ENCODE data around the gene ADRA2B. TPM values are rescaled to one million over a fixed set of nuclear protein-coding genes. Genes with fewer than 3 reads are reported as not detected.

ADRA2B gene
- total RNA-seq, 1 experiment from 2014 or later, result 0.28 TPM

DNA sequence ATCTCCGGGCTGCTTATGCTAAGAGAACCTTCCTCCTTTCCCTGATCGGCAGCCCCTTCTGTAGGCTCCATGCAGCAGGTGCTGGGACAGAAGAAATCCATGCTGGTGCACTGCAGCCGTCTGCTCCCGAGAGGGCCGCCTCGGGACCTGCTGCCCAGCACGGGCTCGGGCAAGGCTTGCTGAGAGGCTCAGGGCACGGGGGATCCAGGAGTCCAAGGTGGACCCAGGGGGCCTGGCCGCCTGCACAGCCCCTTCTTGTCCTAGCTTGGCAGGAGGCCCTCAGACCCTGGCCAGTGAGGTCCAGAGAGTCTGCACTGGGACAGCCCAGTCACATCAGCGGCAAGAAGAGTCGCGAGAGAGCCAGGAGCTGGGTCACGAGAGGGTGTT is 42.2 kb upstream of the ADRA2B start:
- H3K27ac ChIP-seq (ENCODE audit: low read length), result no peak overlapping the region
- no peak for TF ChIP-seq TCF7L2 (IDR thresholded peaks at IDR 0.05; ENCODE audit: low read depth, low read length)
- TF ChIP-seq, protein P1, sequence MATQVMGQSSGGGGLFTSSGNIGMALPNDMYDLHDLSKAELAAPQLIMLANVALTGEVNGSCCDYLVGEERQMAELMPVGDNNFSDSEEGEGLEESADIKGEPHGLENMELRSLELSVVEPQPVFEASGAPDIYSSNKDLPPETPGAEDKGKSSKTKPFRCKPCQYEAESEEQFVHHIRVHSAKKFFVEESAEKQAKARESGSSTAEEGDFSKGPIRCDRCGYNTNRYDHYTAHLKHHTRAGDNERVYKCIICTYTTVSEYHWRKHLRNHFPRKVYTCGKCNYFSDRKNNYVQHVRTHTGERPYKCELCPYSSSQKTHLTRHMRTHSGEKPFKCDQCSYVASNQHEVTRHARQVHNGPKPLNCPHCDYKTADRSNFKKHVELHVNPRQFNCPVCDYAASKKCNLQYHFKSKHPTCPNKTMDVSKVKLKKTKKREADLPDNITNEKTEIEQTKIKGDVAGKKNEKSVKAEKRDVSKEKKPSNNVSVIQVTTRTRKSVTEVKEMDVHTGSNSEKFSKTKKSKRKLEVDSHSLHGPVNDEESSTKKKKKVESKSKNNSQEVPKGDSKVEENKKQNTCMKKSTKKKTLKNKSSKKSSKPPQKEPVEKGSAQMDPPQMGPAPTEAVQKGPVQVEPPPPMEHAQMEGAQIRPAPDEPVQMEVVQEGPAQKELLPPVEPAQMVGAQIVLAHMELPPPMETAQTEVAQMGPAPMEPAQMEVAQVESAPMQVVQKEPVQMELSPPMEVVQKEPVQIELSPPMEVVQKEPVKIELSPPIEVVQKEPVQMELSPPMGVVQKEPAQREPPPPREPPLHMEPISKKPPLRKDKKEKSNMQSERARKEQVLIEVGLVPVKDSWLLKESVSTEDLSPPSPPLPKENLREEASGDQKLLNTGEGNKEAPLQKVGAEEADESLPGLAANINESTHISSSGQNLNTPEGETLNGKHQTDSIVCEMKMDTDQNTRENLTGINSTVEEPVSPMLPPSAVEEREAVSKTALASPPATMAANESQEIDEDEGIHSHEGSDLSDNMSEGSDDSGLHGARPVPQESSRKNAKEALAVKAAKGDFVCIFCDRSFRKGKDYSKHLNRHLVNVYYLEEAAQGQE (IDR thresholded peaks at IDR 0.05; ENCODE audit: insufficient read depth in 1 of 2, low read depth in 2 of 2, low read length in 1 of 2), result no peak
- TF ChIP-seq, protein P2, sequence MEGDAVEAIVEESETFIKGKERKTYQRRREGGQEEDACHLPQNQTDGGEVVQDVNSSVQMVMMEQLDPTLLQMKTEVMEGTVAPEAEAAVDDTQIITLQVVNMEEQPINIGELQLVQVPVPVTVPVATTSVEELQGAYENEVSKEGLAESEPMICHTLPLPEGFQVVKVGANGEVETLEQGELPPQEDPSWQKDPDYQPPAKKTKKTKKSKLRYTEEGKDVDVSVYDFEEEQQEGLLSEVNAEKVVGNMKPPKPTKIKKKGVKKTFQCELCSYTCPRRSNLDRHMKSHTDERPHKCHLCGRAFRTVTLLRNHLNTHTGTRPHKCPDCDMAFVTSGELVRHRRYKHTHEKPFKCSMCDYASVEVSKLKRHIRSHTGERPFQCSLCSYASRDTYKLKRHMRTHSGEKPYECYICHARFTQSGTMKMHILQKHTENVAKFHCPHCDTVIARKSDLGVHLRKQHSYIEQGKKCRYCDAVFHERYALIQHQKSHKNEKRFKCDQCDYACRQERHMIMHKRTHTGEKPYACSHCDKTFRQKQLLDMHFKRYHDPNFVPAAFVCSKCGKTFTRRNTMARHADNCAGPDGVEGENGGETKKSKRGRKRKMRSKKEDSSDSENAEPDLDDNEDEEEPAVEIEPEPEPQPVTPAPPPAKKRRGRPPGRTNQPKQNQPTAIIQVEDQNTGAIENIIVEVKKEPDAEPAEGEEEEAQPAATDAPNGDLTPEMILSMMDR (IDR thresholded peaks at IDR 0.05), result no peak
- TF ChIP-seq POLR2AphosphoS5 (IDR thresholded peaks at IDR 0.05; ENCODE audit: low read depth, low read length), result no peak
- no peak for TF ChIP-seq SIN3A (IDR thresholded peaks at IDR 0.05; ENCODE audit: borderline replicate concordance, insufficient read depth, low read depth, low read length)
- no peaks in the 10 kb centered on the region for H3K9me3 ChIP-seq (ENCODE audit: control insufficient read depth, insufficient read depth, low read depth, low read length)
- in situ Hi-C loops (cut with HindIII; ENCODE audit: low pct_unique_long_range_greater_than_20kb, low sequenced_read_pairs), result loop anchor here (25.0 kb wide), 1 partner anchor 104 kb away; the partner anchor contains the start of genes CIAO1 and TMEM127
- no peaks in the 10 kb centered on the region for H3K4me1 ChIP-seq (ENCODE audit: control insufficient read depth, insufficient read depth, low read length)
- ATAC-seq (no peak), DNase-seq (ENCODE audit: low read depth, low spot score) (no peak)
- H3K27me3 ChIP-seq (ENCODE audit: control insufficient read depth, insufficient read depth, low read length), result no peaks in the 10 kb centered on the region
- ChIA-PET POLR2A (no interaction called here), CTCF (no interaction called here)
- no peaks in the 10 kb centered on the region for H3K36me3 ChIP-seq (ENCODE audit: control insufficient read depth, insufficient read depth, low read length)
- H3K4me3 ChIP-seq (ENCODE audit: low read depth in 2 of 2, low read length in 2 of 2), result no peak overlapping the region
- intact Hi-C loops (cut with micrococcal nuclease; ENCODE audit: unreplicated experiment), result no loop called here
- BruUV-seq (replicated peaks), result no TSS peak

DNA sequence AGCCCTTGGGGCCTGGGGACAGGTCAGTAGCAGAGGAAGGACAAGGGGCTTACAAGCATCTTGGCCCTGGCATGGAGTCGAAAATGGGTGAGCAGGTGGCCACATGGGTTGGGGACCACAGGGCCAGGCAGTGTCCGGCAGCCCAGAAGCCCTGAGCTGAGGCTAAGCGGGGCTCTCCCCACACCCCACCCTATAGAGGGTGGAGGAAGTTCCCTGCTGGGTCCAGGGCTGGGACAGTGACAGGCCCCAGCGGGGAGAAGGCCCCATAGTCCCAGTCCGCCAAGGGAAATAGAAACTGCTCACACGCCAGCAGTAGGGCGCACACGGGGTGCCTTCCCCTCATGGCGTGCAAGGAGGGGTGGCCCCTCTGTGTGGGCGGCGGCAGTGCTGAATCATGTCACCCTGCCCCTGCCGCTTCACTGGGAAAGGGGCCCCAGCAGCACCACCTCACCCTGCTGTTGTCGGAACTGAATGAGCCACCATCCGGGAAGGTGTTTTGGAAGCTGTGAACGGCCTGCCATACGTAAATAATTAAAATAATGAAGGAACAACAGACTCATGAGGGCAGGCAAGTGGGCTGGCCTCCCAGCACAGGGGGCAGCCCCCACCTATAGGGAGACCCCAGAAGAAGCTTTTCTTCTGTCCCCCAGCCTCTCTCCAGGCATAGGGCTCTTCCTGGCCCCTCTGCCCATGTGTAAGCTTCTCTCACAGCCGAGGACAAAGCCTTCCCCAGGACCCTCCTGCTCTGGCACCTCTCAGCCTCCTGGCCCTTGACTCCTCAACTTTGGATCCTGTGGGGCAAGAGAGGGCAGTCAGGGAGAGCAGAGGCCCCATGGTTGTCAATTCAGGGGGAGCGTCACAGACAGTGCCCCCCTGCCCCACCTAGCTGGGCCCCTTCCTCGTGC is 41.5 kb upstream of the ADRA2B start:
- H3K27me3 ChIP-seq (ENCODE audit: control insufficient read depth, insufficient read depth, low read length), result no peaks in the 10 kb centered on the region
- no peaks in the 10 kb centered on the region for H3K36me3 ChIP-seq (ENCODE audit: control insufficient read depth, insufficient read depth, low read length)
- no peak overlapping the region for H3K4me3 ChIP-seq (ENCODE audit: low read depth in 2 of 2, low read length in 2 of 2)
- in situ Hi-C loops (cut with HindIII; ENCODE audit: low pct_unique_long_range_greater_than_20kb, low sequenced_read_pairs) (loop anchor here (25.0 kb wide), 1 partner anchor 104 kb away; the partner anchor contains the start of genes CIAO1 and TMEM127), intact Hi-C loops (cut with micrococcal nuclease; ENCODE audit: unreplicated experiment) (loop anchor here (1.0 kb wide), 1 partner anchor 14 kb away; no protein-coding TSS in a partner anchor)
- ChIA-PET CTCF (no interaction called here), POLR2A (no interaction called here)
- H3K4me1 ChIP-seq (ENCODE audit: control insufficient read depth, insufficient read depth, low read length), result no peaks in the 10 kb centered on the region
- DNase-seq (ENCODE audit: low read depth, low spot score), result no peak
- H3K27ac ChIP-seq (ENCODE audit: low read length), result no peak overlapping the region
- no peak for ATAC-seq
- BruUV-seq (replicated peaks), result no TSS peak
- H3K9me3 ChIP-seq (ENCODE audit: control insufficient read depth, insufficient read depth, low read depth, low read length), result no peaks in the 10 kb centered on the region
- TF ChIP-seq POLR2AphosphoS5 (IDR thresholded peaks at IDR 0.05; ENCODE audit: low read depth, low read length) (no peak), TCF7L2 (IDR thresholded peaks at IDR 0.05; ENCODE audit: low read depth, low read length) (no peak), SIN3A (IDR thresholded peaks at IDR 0.05; ENCODE audit: borderline replicate concordance, insufficient read depth, low read depth, low read length) (no peak)
- TF ChIP-seq, protein P2 (IDR thresholded peaks at IDR 0.05), result no peak
- TF ChIP-seq, protein P1 (IDR thresholded peaks at IDR 0.05; ENCODE audit: insufficient read depth in 1 of 2, low read depth in 2 of 2, low read length in 1 of 2), result no peak
